GM12892 (cell line): ENCODE measurements around the gene SLCO3A1.

Experiments
- POLR2A ChIP-seq: IDR thresholded peaks from 2 replicates; pipeline ENCODE4 v1.6.1; 2011; ENCODE audit warnings: low read depth, low read length, control low read depth
- POLR2AphosphoS5 ChIP-seq: IDR thresholded peaks from 2 replicates; pipeline ENCODE4 v1.6.1; 2011; ENCODE audit warnings: low read depth, low read length, control low read depth
- TAF1 ChIP-seq: IDR thresholded peaks from 2 replicates; pipeline ENCODE4 v1.6.1; 2011; ENCODE audit warnings: low read depth, mild to moderate bottlenecking, control low read depth, low read length, borderline replicate concordance

DNA sequence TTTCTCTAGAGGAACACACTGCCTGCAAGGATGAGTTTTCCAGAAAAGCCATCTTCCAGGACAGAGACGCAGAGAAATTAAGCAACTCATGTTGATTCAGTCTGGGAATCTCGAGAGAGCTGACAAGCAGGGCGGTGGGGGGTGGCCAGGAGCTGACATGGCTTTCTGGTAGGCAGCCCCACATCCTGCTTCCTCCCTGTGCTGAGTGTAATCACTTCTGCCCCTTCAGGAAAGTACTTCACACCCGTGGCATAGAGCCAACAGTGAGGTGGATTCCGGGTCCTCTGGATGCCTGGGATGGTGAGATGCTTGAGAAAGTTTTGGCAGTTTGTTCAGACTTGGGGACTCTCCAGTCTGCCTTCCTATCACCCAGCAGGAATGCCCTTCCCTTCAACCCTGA, 221.1 kb downstream of the SLCO3A1 start:
- TF ChIP-seq TAF1 (no peak), POLR2A (no peak), POLR2AphosphoS5 (no peak)
